Retinal pigment epithelial cell (primary cell): ENCODE results near the gene SYNE2.
"Not testable (repeated sequence)": the region's sequence is repeated elsewhere in the genome, so short reads cannot be mapped to it uniquely, and the experiment has no call there.

Experiments
- DNase-seq: peaks from one replicate; pipeline ENCODE4 v3.0.0-alpha.2; 2010; ENCODE audit warnings: low read depth
- H3K4me3 ChIP-seq: 2 replicates; pipeline ENCODE4 v1.5.1; 2011; ENCODE audit warnings: mild to moderate bottlenecking, low read length, control low read depth, moderate library complexity
- TF ChIP-seq, protein P1 (sequence below): conservative IDR thresholded peaks from 2 replicates; pipeline ENCODE4 v1.5.1; 2011; ENCODE audit warnings: low read depth, low read length, control low read depth, inconsistent platforms

SYNE2 gene, protein sequence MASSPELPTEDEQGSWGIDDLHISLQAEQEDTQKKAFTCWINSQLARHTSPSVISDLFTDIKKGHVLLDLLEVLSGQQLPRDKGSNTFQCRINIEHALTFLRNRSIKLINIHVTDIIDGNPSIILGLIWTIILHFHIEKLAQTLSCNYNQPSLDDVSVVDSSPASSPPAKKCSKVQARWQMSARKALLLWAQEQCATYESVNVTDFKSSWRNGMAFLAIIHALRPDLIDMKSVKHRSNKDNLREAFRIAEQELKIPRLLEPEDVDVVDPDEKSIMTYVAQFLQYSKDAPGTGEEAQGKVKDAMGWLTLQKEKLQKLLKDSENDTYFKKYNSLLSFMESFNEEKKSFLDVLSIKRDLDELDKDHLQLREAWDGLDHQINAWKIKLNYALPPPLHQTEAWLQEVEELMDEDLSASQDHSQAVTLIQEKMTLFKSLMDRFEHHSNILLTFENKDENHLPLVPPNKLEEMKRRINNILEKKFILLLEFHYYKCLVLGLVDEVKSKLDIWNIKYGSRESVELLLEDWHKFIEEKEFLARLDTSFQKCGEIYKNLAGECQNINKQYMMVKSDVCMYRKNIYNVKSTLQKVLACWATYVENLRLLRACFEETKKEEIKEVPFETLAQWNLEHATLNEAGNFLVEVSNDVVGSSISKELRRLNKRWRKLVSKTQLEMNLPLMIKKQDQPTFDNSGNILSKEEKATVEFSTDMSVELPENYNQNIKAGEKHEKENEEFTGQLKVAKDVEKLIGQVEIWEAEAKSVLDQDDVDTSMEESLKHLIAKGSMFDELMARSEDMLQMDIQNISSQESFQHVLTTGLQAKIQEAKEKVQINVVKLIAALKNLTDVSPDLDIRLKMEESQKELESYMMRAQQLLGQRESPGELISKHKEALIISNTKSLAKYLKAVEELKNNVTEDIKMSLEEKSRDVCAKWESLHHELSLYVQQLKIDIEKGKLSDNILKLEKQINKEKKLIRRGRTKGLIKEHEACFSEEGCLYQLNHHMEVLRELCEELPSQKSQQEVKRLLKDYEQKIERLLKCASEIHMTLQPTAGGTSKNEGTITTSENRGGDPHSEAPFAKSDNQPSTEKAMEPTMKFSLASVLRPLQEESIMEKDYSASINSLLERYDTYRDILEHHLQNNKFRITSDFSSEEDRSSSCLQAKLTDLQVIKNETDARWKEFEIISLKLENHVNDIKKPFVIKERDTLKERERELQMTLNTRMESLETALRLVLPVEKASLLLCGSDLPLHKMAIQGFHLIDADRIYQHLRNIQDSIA (N-terminal part only)

DNA sequence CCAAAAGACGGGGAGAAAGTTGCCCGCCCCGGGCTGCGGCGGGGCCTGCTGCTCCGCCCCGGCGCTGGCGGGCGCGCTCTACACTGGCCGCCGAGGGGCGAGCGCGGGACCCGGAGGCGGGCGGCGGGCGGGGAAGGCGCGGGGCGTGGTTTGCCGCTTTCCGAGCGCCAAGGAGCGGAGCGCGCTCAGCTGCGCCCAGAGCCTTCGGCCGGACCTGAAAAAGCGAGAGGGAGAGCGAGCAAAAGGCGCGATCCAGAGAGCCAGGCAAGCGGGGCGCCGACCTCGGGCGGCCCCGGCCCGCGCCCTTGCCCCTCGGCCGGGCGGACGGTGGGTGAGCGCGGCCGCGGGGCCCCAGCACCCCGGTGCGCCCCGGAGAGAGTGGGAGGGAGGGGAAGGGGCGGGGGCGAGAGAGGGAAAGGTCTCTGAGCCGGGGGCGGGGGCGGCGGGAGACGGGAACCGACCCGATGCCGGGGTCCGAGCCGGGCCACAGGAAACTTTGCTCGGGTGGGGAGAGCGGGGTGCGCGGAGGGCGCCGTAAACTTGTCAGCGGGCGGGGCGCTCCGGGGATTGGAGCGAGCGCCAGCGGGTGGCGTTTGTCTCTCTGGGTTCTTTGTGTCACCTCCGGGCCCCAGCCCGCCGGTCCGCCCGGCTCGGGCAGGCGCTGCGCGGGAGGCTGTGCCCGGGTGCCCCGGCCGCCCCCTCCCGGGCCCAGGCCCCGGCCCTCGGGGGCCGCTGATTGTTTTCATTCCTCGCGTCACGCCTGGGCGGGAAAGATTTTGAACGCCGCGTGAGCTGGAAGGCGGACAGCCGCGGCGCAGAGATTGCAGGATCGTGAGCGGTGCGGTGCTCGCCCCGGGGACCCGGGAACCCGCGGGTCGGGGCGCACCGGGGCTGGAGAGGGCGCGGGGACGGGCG lies at the start of gene SYNE2:
SYNE2 (plus strand) TSS at position 188 of the 915 bp plus-strand sequence. CDS start 56,145 bp downstream, outside the sequence.
- no peak for DNase-seq
- TF ChIP-seq, protein P1, sequence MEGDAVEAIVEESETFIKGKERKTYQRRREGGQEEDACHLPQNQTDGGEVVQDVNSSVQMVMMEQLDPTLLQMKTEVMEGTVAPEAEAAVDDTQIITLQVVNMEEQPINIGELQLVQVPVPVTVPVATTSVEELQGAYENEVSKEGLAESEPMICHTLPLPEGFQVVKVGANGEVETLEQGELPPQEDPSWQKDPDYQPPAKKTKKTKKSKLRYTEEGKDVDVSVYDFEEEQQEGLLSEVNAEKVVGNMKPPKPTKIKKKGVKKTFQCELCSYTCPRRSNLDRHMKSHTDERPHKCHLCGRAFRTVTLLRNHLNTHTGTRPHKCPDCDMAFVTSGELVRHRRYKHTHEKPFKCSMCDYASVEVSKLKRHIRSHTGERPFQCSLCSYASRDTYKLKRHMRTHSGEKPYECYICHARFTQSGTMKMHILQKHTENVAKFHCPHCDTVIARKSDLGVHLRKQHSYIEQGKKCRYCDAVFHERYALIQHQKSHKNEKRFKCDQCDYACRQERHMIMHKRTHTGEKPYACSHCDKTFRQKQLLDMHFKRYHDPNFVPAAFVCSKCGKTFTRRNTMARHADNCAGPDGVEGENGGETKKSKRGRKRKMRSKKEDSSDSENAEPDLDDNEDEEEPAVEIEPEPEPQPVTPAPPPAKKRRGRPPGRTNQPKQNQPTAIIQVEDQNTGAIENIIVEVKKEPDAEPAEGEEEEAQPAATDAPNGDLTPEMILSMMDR, result no peak
- H3K4me3 ChIP-seq, result peak within 1 kb of the TSS; percentile 82

DNA sequence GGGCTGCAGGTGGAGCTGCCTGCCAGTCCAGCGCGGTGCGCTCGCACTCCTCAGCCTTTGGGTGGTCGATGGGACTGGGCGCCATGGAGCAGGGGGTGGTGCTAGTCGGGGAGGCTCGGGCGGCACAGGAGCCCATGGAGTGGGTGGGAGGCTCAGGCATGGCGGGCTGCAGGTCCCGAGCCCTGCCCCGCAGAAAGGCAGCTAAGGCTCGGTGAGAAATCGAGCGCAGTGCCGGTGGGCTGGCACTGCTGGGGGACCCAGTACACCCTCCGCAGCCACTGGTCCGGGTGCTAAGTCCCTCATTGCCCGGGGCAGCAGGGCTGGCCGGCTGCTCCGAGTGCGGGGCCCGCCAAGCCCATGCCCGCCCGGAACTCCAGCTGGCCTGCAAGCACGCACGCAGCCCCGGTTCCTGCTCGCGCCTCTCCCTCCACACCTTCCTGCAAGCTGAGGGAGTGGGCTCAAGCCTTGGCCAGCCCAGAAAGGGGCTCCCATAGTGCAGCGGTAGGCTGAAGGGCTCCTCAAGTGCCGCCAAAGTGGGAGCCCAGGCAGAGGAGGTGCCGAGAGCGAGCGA lies 49.5 kb upstream of the SYNE2 start:
- DNase-seq, H3K4me3 ChIP-seq: not testable (repeated sequence)

DNA sequence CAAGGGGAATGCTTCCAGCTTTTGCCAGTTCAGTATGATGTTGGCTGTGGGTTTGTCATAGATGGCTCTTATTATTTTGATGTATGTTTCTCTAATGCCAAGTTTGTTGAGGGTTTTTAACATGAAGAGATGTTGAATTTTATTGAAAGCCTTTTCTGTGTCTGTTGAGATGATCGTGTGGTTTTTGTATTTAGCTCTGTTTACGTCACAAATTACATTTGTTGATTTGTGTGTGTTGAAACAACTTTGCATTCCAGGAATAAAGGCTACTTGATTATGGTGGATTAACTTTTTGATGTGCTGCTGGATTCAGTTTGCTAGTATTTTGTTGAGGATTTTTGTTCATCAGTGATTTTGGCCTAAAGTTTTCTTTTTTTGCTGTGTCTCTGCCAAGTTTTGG lies 46.7 kb upstream of the SYNE2 start:
- DNase-seq, H3K4me3 ChIP-seq: not testable (repeated sequence)

DNA sequence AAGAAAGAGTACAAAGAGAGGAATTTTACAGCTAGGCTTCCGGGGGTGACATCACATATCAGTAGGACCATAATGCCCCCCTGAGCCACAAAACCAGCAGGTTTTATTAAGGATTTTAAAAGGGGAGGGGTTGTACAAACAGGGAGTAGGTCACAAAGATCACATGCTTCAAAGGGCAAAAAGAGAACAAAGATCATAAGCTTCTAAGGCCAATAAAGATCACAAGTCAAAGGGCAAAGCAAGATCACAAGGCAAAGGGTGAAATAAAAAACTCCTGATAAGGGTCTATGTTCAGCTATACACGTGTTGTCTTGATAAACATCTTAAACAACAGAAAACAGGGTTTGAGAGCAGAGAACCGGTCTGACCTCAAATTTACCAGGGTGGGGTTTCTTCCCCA lies 41.1 kb upstream of the SYNE2 start:
- not testable (repeated sequence) for H3K4me3 ChIP-seq, DNase-seq

DNA sequence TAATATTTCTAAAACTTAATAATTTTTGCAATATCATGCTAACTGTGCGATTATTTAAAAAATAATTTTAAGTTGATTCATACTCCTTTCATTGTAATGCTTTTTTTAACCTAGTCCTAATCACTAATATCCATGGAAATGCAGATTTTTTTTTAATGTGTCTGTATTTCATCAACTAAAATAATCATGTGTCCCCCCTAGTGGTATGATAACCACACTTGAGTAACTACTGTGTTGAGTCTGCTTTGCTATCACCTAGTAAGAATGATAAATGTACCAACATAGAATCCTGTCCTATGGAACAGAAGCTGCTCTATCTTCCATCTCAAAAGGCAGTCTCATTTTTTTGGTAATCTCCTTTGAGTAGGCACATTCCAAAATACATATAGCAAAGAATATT lies 19.1 kb upstream of the SYNE2 start:
- H3K4me3 ChIP-seq, result no peak overlapping the region
- TF ChIP-seq, protein P1, result no peak
- no peak for DNase-seq

DNA sequence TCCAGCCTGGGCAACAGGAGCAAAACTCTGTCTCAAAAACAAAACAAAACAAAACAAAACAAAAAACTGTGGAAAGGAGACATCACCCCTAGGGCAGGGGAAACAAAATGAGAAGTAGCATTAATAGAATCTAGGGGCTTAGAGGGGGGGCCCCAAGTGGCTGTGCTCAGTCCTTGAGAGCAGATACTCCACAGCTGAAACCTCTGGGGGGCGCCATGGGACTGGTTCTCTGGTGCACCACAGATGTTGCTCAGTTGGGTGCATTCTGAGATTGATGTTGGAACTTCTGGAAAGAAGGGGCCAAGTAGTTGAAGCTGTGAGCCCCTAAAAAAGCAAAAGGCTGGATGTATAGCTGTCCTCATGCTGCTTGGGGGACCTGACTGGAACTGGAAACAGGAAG lies 11.8 kb upstream of the SYNE2 start:
- no peak overlapping the region for H3K4me3 ChIP-seq
- TF ChIP-seq, protein P1, result peak; percentile 6
- no peak for DNase-seq

DNA sequence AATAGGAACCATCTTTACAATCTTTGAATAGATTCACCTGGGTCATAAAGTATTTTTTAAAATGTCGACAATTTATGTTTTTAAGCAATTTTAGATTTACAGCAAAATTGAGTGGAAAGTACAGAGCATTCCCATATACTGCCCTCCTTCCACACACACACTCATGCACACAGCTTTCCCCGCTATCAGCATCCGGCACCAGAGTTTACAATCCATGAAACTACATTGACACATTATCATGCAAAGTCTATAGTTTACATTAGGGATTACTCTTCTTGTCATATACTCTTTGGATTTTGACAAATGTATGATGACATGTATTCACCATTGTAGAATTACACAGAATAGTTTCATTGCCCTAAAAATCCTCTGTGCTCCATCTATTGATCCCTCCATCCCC lies 9.0 kb upstream of the SYNE2 start:
- no peak for DNase-seq
- no peak overlapping the region for H3K4me3 ChIP-seq
- TF ChIP-seq, protein P1, result no peak
